ENCODE data around the gene DERA. TPM values are rescaled to one million over a fixed set of nuclear protein-coding genes. Genes with fewer than 3 reads are reported as not detected.

The DERA gene
- total and polyA plus RNA-seq, 9 of the 15 experiments (the other 6 are each of a cell fraction or from before 2014, with no cell fraction given): 5.5 to 15.5 (median 7.8) TPM

GRCh38 chr12:15931590-15932053, 20.5 kb downstream of the DERA start (continued):
- TF ChIP-seq ATF1 (CRISPR knock-in tag; IDR thresholded peaks at IDR 0.05) (no peak), ATF1 (tag; IDR thresholded peaks at IDR 0.05) (no peak), FOXK1 (CRISPR knock-in tag; IDR thresholded peaks at IDR 0.05; ENCODE audit: borderline replicate concordance) (no peak), DDX20 (tag; IDR thresholded peaks at IDR 0.05; ENCODE audit: low read depth) (no peak), ELF1 (tag; IDR thresholded peaks at IDR 0.05) (no peak), HNRNPK (IDR thresholded peaks at IDR 0.05; ENCODE audit: low read depth, low read length, poor library complexity, severe bottlenecking) (no peak), DACH1 (IDR thresholded peaks at IDR 0.05; ENCODE audit: partially characterized antibody) (no peak), NFE2 (IDR thresholded peaks at IDR 0.05; ENCODE audit: low read depth) (peak; percentile 56), MAFG (tag; conservative IDR thresholded peaks at IDR 0.05) (peak; percentile 40), E4F1 (CRISPR knock-in tag; IDR thresholded peaks at IDR 0.05; ENCODE audit: borderline replicate concordance) (no peak), ZZZ3 (IDR thresholded peaks at IDR 0.05) (no peak), KDM1A (IDR thresholded peaks at IDR 0.05) (peak; percentile 11 to 38; a peak in 1 of 4 replicates), PBX2 (CRISPR knock-in tag; IDR thresholded peaks at IDR 0.05; ENCODE audit: low read depth) (no peak), PBX2 (tag; conservative IDR thresholded peaks at IDR 0.05; ENCODE audit: low read depth) (peak; percentile 53), ZNF316 (IDR thresholded peaks at IDR 0.05) (peak; percentile 56), ZNF436 (CRISPR knock-in tag; IDR thresholded peaks at IDR 0.05) (no peak), RUNX1 (IDR thresholded peaks at IDR 0.05; ENCODE audit: low read depth) (no peak), FOXP4 (CRISPR knock-in tag; IDR thresholded peaks at IDR 0.05; ENCODE audit: borderline replicate concordance) (no peak), CGGBP1 (CRISPR knock-in tag; IDR thresholded peaks at IDR 0.05) (no peak), NR2C2 (CRISPR knock-in tag; IDR thresholded peaks at IDR 0.05) (no peak), NR2C2 (tag; IDR thresholded peaks at IDR 0.05) (peak; percentile 34; the same call in 1 of the 2 replicates), TAF15 (IDR thresholded peaks at IDR 0.05; ENCODE audit: low read depth, low read length) (no peak), MAX (CRISPR knock-in tag; IDR thresholded peaks at IDR 0.05) (no peak), BRD4 (IDR thresholded peaks at IDR 0.05) (no peak)

All from K562 (cell line).